OCI-LY1 (cell line): ENCODE measurements around the gene ABCC4.

Source experiments
- H2AFZ ChIP-seq: fragments of 200-600 bp; sonication (generic), shearing (Covaris generic); 2 replicates; pipeline ENCODE4 v1.6.0; 2014; ENCODE audit warnings: antibody characterized with exemption, mild to moderate bottlenecking, low read length
- H3F3A ChIP-seq: fragments of 200-600 bp; sonication (generic), shearing (Covaris generic); 2 replicates; pipeline ENCODE4 v1.6.0; 2014; ENCODE audit warnings: mild to moderate bottlenecking, antibody characterized with exemption, low read length, moderate library complexity; ENCODE audit not compliant: insufficient read depth
- H3K27ac ChIP-seq: fragments of 200-600 bp; sonication (generic); 2 replicates; pipeline ENCODE4 v1.5.1; 2014; ENCODE audit warnings: low read length, mixed run types, mild to moderate bottlenecking, low read depth; ENCODE audit not compliant: poor library complexity, severe bottlenecking
- H3K27me3 ChIP-seq: fragments of 200-600 bp; sonication (generic); 2 replicates; pipeline ENCODE4 v1.6.0; 2014; ENCODE audit warnings: antibody characterized with exemption, mild to moderate bottlenecking, low read length, moderate library complexity; ENCODE audit not compliant: insufficient read depth
- H3K36me3 ChIP-seq: fragments of 200-600 bp; sonication (generic); 2 replicates; pipeline ENCODE4 v1.6.1; 2014; ENCODE audit warnings: mild to moderate bottlenecking, antibody characterized with exemption, low read length, moderate library complexity, mixed read lengths; ENCODE audit not compliant: insufficient read depth
- H3K4me1 ChIP-seq: fragments of 200-600 bp; sonication (generic); 2 replicates; pipeline ENCODE4 v1.5.1; 2014; ENCODE audit warnings: mild to moderate bottlenecking, low read length, moderate library complexity; ENCODE audit not compliant: insufficient read depth, severe bottlenecking
- H3K4me2 ChIP-seq: fragments of 200-600 bp; sonication (generic), shearing (Covaris generic); 2 replicates; pipeline ENCODE4 v1.6.1; 2014; ENCODE audit warnings: low read length
- H3K4me3 ChIP-seq: fragments of 200-600 bp; sonication (generic); 2 replicates; pipeline ENCODE4 v1.5.1; 2014; ENCODE audit warnings: low read length, low read depth, mild to moderate bottlenecking, mixed read lengths; ENCODE audit not compliant: poor library complexity, severe bottlenecking
- H3K79me2 ChIP-seq: fragments of 200-600 bp; shearing (Covaris generic); 2 replicates; pipeline ENCODE4 v1.6.1; 2016; ENCODE audit warnings: mixed run types, low read length, mixed read lengths; ENCODE audit not compliant: insufficient read depth
- H3K9ac ChIP-seq: fragments of 200-600 bp; sonication (generic), shearing (Covaris generic); 2 replicates; pipeline ENCODE4 v1.6.1; 2014; ENCODE audit warnings: mild to moderate bottlenecking, low read length, mixed read lengths
- H3K9me2 ChIP-seq: fragments of 200-600 bp; sonication (generic), shearing (Covaris generic); 2 replicates; pipeline ENCODE4 v1.6.1; 2014; ENCODE audit warnings: low read depth, mild to moderate bottlenecking, low read length, mixed read lengths
- H3K9me3 ChIP-seq: fragments of 200-600 bp; shearing (Covaris generic); 2 replicates; pipeline ENCODE4 v1.6.1; 2014; ENCODE audit warnings: low read length, mixed read lengths
- H4K20me1 ChIP-seq: fragments of 200-600 bp; sonication (generic), shearing (Covaris generic); 2 replicates; pipeline ENCODE4 v1.6.0; 2016; ENCODE audit warnings: mild to moderate bottlenecking, low read length; ENCODE audit not compliant: insufficient read depth
- CTCF ChIP-seq: fragments of 200-600 bp; sonication (generic), shearing (Covaris generic); IDR thresholded peaks from 2 replicates; pipeline ENCODE4 v1.5.1; 2017; ENCODE audit warnings: mild to moderate bottlenecking, antibody characterized with exemption, low read length, moderate library complexity, mixed read lengths
- EZH2 ChIP-seq: fragments of 200-600 bp; sonication (generic), shearing (Covaris generic); IDR thresholded peaks from 2 replicates; pipeline ENCODE4 v1.8.0; 2017; ENCODE audit warnings: borderline replicate concordance, mixed run types, mild to moderate bottlenecking, antibody characterized with exemption, low read length, moderate library complexity, mixed read lengths

Gene ABCC4

GRCh38 chr13:95056266-95056665 is 245.0 kb downstream of the ABCC4 start:
- no peak overlapping the region for H3K9ac ChIP-seq
- no peaks in the 10 kb centered on the region for H3K4me1 ChIP-seq
- no peaks in the 10 kb centered on the region for H3K79me2 ChIP-seq
- no peaks in the 10 kb centered on the region for H3K9me2 ChIP-seq
- H3K4me2 ChIP-seq: no peak overlapping the region
- no peaks in the 10 kb centered on the region for H3K36me3 ChIP-seq
- H2AFZ ChIP-seq: no peak overlapping the region
- TF ChIP-seq CTCF: no peak
- TF ChIP-seq EZH2: no peak
- no peak overlapping the region for H3K27ac ChIP-seq
- no peaks in the 10 kb centered on the region for H3K9me3 ChIP-seq
- no peak overlapping the region for H3K4me3 ChIP-seq
- H3F3A ChIP-seq: no peaks in the 10 kb centered on the region
- H4K20me1 ChIP-seq: no peaks in the 10 kb centered on the region
- no peaks in the 10 kb centered on the region for H3K27me3 ChIP-seq

GRCh38 chr13:95050800-95051615 is 250.2 kb downstream of the ABCC4 start:
- Histone ChIP-seq H3F3A (no peaks in the 10 kb centered on the region), H3K4me1 (no peaks in the 10 kb centered on the region), H4K20me1 (no peaks in the 10 kb centered on the region), H3K9me2 (no peaks in the 10 kb centered on the region), H3K79me2 (no peaks in the 10 kb centered on the region), H3K27ac (no peak overlapping the region), H2AFZ (no peak overlapping the region), H3K27me3 (no peaks in the 10 kb centered on the region), H3K9me3 (no peaks in the 10 kb centered on the region), H3K9ac (no peak overlapping the region), H3K4me2 (no peak overlapping the region), H3K4me3 (no peak overlapping the region), H3K36me3 (no peaks in the 10 kb centered on the region)
- TF ChIP-seq CTCF: no peak

GRCh38 chr13:95049772-95050171 is 251.5 kb downstream of the ABCC4 start:
- no peak overlapping the region for H3K27ac ChIP-seq
- no peaks in the 10 kb centered on the region for H3F3A ChIP-seq
- H3K27me3 ChIP-seq: no peaks in the 10 kb centered on the region
- H3K4me3 ChIP-seq: no peak overlapping the region
- no peak overlapping the region for H3K4me2 ChIP-seq
- H3K9me3 ChIP-seq: no peaks in the 10 kb centered on the region
- H3K9me2 ChIP-seq: no peaks in the 10 kb centered on the region
- H3K79me2 ChIP-seq: no peaks in the 10 kb centered on the region
- no peaks in the 10 kb centered on the region for H3K4me1 ChIP-seq
- TF ChIP-seq CTCF: no peak
- no peak for TF ChIP-seq EZH2
- H2AFZ ChIP-seq: no peak overlapping the region
- no peaks in the 10 kb centered on the region for H3K36me3 ChIP-seq
- H4K20me1 ChIP-seq: no peaks in the 10 kb centered on the region
- no peak overlapping the region for H3K9ac ChIP-seq
